HG03108 (cell line): ENCODE measurements around the gene SNX24.
"Not testable (repeated sequence)": the region's sequence is repeated elsewhere in the genome, so short reads cannot be mapped to it uniquely, and the experiment has no call there.

Source experiments
- ATAC-seq: cut with Tn5 transposase; IDR thresholded peaks from one replicate; pipeline ENCODE4 v1.9.1; 2021; ENCODE audit warnings: moderate library complexity; ENCODE audit not compliant: unreplicated experiment

SNX24 gene

DNA sequence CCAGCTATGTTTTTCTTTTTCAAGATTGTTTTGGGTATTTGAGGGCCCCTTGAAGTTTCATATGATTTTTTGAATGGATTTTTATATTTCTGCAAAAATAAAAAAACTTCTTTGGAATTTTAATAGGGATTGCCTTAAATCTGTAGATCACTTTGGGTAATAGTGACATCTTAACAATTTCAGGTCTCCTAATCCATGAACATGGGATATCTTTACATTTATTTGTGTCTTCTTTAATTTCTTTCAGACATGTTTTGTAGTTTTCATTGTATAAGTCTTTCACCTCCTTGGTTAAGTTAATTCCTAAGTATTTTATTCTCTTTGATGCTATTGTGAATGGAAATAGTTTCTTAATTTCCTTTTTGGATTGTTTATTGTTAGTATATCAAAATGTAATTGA, 112.0 kb downstream of the SNX24 start:
- ATAC-seq = no peak

GRCh38 chr5:122959740-122960445, 114.5 kb downstream of the SNX24 start:
- ATAC-seq = no peak

DNA sequence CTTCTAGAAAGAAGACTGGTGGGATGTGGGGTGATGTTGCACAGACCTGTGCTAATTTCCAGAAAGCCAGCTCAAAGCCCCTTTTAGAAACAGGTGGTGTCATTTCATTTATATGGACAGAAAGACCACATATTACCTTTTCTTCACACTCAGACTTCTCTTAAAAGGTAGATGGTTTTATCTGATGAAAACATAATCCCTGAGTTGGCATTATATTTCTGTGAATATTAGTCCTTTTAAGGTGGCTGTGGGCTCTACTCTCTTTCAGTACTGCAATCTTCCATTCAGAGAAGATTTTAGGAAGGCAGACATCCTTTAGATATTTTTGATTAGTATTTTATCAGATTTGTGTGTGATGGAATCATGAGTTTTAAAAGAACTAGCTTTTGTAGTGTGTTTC, 117.9 kb downstream of the SNX24 start:
- no peak for ATAC-seq

- no peak for ATAC-seq
Observed at GRCh38 chr5:122965111-122965510, 119.7 kb downstream of the SNX24 start.

- ATAC-seq = peak; percentile 23
Observed at GRCh38 chr5:122967085-122967484, 121.7 kb downstream of the SNX24 start.

DNA sequence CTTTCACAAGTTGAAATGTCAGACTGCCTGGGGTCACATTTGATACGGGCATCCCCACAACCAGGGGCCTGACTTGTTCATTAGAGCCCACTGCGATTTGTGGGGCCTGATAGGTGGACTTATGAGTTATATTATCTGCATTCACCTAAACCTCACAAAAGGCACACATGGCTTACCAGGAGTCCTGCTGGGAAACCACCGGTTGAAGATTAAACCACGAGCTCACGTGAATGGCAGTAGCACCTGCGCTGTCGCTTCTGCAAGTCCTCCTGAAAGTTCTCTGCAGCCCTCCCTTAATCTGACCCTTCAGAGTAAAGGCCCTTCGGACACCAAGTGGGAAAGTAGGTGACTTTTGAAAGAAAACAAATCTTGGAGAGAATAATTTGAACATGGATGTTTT, 122.2 kb downstream of the SNX24 start:
- peak; percentile 94 for ATAC-seq

GRCh38 chr5:122968056-122968455, 122.6 kb downstream of the SNX24 start:
- ATAC-seq = not testable (repeated sequence)

DNA sequence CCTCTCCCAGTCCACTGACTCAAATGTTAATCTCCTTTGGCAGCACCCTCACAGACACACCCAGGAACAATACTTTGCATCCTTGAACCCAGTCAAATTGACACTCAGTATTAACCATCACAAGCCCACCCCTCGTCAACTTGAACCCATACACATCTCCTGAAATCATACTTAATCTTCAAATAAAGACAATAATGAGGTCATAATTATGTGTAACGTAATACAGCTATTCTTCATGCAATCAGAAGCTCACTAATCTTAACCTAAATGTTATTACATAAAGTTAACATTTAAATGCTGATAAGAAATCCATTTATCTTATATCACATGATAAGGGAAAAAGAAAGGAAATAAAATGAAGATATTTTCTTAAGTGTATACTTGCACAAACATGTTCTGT, 125.9 kb downstream of the SNX24 start:
- no peak for ATAC-seq

DNA sequence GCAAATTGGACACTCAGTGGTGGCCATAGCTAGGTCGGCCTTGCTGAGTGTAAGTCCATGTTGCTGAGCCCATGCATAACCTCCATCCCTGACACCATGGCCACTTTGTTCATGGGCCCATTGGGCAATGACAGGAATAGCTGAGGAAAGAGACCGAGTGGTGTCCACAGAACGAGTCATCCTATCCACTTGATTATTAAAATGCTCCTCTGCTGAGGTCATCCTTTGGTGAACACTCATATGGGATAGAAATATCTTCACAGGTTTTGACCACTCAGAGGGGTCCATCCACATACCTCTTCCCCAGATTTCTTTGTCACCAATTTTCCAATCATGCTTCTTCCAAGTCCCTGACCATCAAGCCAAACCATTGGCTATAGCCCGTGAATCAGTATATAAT, 127.5 kb downstream of the SNX24 start:
- no peak for ATAC-seq

- not testable (repeated sequence) for ATAC-seq
Observed at GRCh38 chr5:122973759-122974158, 128.3 kb downstream of the SNX24 start.

DNA sequence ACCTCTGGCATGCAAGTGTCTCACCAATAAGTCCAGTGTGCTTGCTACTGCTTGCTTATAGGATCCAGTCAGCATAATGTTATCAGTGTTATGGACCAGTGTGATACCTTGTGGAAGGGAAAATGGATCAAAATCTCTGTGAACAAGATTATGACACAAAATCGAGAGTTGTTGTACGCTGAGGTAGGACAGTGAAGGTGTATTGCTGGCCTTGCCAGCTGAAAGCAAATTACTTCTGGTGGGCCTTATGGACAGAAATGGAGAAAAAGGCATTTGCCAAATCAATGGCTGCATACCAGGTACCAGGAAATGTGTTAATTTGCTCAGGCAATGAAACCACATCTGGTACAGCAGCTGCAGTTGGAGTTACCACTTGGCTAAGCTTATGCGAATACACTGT, 128.8 kb downstream of the SNX24 start:
- ATAC-seq = not testable (repeated sequence)

GRCh38 chr5:122977319-122977718, 131.9 kb downstream of the SNX24 start:
- no peak for ATAC-seq

DNA sequence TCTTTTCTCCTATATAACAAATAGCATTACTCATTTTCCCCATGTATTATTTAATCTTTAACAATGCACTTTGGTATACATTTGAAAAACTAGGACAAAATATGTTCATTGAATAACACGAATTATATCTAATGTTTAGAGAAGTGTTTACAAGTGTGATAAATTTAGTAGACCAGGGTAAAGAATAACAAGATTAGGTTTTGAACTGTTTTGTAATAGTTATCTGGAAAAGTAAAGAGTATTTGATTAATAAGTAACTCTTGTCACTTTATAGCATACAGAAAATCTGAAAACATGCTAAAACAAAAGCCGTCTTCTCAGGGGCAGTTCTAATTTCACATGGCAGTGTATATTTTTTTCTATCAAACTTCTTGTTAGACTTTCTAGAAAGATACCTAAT, 132.7 kb downstream of the SNX24 start:
- no peak for ATAC-seq

GRCh38 chr5:122978644-122979297, 133.4 kb downstream of the SNX24 start:
- no peak for ATAC-seq

DNA sequence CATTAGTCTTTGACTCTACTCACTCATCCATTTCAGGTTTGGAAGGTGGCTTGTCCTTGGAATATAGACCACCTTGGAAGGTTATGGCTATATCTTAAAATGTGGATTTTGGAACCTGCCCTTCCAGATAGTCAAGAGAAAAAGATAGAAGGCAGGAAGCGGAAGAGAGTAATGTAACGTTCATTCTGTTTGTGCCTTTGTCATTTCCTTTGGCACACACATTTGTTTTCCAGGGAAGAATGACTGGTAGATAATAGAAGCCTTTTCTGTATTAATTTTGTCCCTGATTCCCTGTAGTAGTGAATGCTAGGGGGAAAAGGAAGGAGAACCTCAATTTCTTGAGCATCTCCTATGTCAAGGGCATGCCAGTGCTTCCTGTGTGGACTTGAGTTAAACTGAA, 136.4 kb downstream of the SNX24 start:
- ATAC-seq = no peak

DNA sequence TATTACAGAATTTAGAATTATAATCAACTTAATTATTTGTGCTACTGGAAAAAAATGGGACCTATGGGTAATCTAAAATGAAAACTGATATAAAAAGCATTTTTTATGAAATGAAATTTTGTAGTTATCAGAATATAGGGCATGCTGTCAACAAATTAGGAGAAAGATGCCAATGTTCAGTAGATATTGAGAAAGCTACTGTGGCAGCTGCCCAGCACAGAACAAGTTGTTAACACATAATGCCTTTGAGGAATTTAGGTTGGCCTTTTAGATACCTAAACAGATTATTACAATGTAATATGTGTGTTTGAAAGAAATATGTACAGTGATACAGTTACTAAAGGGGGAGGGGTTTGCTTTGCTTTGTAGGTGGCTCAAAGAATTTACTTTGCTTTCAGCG, 137.0 kb downstream of the SNX24 start:
- no peak for ATAC-seq

- ATAC-seq = peak; percentile 55
Observed at GRCh38 chr5:122984425-122984824, 139.0 kb downstream of the SNX24 start.

DNA sequence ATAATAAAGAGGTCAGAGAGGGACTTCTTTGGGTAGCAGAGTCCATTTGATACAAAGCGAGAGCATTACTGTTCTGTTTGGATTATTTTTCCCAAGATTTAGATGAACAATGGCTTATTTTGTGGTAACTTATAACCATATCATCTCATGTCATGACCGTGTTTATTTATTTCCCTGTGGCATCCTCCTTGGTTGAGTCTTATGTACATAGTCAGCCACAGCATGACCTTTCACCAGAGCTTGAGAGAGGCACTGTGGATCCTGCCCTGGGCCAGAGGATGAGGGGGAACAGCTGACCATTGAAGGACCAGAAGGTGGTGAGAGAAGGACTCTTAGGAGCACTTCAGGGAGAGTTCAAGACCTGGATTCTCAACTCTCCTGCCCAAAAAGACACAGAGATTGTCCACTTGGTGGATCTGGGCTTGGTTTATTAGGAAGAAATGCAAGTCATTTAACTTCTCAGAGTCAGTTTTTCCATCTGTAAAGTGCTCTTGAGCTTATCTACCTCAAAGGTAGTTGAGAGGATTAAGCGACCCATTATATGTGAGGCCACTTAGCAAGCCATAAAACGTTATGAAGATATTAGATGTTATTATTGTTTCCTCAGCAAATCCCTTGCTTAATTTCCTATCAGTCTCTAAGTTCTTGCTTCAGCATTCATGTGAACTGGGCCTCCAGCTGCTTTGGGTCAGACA, 139.7 kb downstream of the SNX24 start:
- no peak for ATAC-seq

- peak; percentile 77 for ATAC-seq
Observed at GRCh38 chr5:122985954-122986721, 140.7 kb downstream of the SNX24 start.

GRCh38 chr5:122996091-122996490, 150.7 kb downstream of the SNX24 start:
- ATAC-seq = no peak

GRCh38 chr5:122997294-122997693, 151.9 kb downstream of the SNX24 start:
- no peak for ATAC-seq
